Karpas-422 (cell line): ENCODE results near the gene TNKS2. TPM values are rescaled to one million over a fixed set of nuclear protein-coding genes. Genes with fewer than 3 reads are reported as not detected.

Source experiments
- DNase-seq: peaks from one replicate; pipeline ENCODE4 v3.0.0-alpha.2; 2015
- H2AFZ ChIP-seq: fragments of 200-600 bp; sonication (generic); 2 replicates; pipeline ENCODE4 v1.6.1; 2014; ENCODE audit warnings: antibody characterized with exemption, low read length, mixed read lengths
- H3K27ac ChIP-seq: fragments of 200-600 bp; sonication (generic); 2 replicates; pipeline ENCODE4 v1.5.1; 2014; ENCODE audit warnings: mild to moderate bottlenecking, low read length, moderate library complexity
- H3K27me3 ChIP-seq: fragments of 200-600 bp; sonication (generic); 2 replicates; pipeline ENCODE4 v1.6.1; 2014; ENCODE audit warnings: low read length, mixed read lengths
- H3K36me3 ChIP-seq: fragments of 200-600 bp; sonication (generic); 2 replicates; pipeline ENCODE4 v1.6.1; 2014; ENCODE audit warnings: low read length, mixed read lengths; ENCODE audit not compliant: insufficient read depth
- H3K4me1 ChIP-seq: fragments of 200-600 bp; sonication (generic); 2 replicates; pipeline ENCODE4 v1.6.1; 2014; ENCODE audit warnings: mild to moderate bottlenecking, low read length, mixed read lengths
- H3K4me2 ChIP-seq: fragments of 200-600 bp; sonication (generic); 2 replicates; pipeline ENCODE4 v1.6.1; 2014; ENCODE audit warnings: low read length, low read depth, mild to moderate bottlenecking; ENCODE audit not compliant: poor library complexity, severe bottlenecking
- H3K4me3 ChIP-seq: fragments of 200-600 bp; sonication (generic); 2 replicates; pipeline ENCODE4 v1.5.1; 2014; ENCODE audit warnings: mild to moderate bottlenecking, antibody characterized with exemption, low read length, mixed read lengths
- H3K79me2 ChIP-seq: fragments of 200-600 bp; sonication (generic); 2 replicates; pipeline ENCODE4 v1.6.1; 2014; ENCODE audit warnings: mild to moderate bottlenecking, low read length, mixed read lengths
- H3K9ac ChIP-seq: fragments of 200-600 bp; sonication (generic); 2 replicates; pipeline ENCODE4 v1.6.0; 2014; ENCODE audit warnings: low read length
- H3K9me2 ChIP-seq: fragments of 200-600 bp; sonication (generic), shearing (Covaris generic); replicated peaks from 2 replicates; pipeline ENCODE4 v1.6.0; 2014; ENCODE audit warnings: mild to moderate bottlenecking, low read length, moderate library complexity; ENCODE audit not compliant: insufficient read depth
- H3K9me3 ChIP-seq: fragments of 300-700, 200-600 bp; sonication (generic); 2 replicates; pipeline ENCODE4 v1.6.1; 2014; ENCODE audit warnings: low read length, mixed read lengths
- H4K20me1 ChIP-seq: fragments of 200-600 bp; sonication (generic); 2 replicates; pipeline ENCODE4 v1.6.1; 2014; ENCODE audit warnings: mild to moderate bottlenecking, antibody characterized with exemption, low read length, low read depth; ENCODE audit not compliant: insufficient read depth
- total RNA-seq: library from RNA; depleted of rRNA; stranded (reverse); fragments of >200 nt; shearing (Covaris generic); gene quantifications from 2 replicates; pipeline ENCODE4 v1.2.3, GENCODE V29; 2014; ENCODE audit warnings: low replicate concordance

The TNKS2 gene
- total RNA-seq, 1 experiment from 2014 or later = 23.6 TPM

DNA sequence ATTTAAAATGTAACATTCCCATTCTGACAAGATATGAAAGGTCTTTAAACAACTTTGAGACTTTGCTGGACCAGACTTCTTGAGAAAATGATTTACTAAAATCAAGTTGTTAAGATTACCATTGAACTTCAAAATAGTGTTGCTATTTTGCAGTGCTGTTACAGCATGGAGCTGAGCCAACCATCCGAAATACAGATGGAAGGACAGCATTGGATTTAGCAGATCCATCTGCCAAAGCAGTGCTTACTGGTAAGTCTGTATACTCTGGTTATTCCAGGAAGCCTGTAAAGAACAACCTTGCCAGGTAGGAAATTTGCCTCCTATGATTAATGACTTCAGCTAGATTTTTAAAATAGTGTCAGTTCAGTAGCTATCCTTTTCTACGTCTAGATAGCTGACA lies 18.8 kb downstream of the TNKS2 start:
- H3K9me3 ChIP-seq = no peaks in the 10 kb centered on the region
- no peaks in the 10 kb centered on the region for H3K4me1 ChIP-seq
- H4K20me1 ChIP-seq = no peaks in the 10 kb centered on the region
- no peak for DNase-seq
- H3K27ac ChIP-seq = no peak overlapping the region
- H3K9ac ChIP-seq = no peak overlapping the region
- peaks cover 29% of the 10 kb centered on the region for H3K79me2 ChIP-seq
- H2AFZ ChIP-seq = no peak overlapping the region
- no peak overlapping the region for H3K4me2 ChIP-seq
- no peaks in the 10 kb centered on the region for H3K27me3 ChIP-seq
- peaks cover 13% of the 10 kb centered on the region; the same call in 1 of the 2 replicates for H3K36me3 ChIP-seq
- no peak overlapping the region for H3K4me3 ChIP-seq
- H3K9me2 ChIP-seq = no peaks in the 10 kb centered on the region

DNA sequence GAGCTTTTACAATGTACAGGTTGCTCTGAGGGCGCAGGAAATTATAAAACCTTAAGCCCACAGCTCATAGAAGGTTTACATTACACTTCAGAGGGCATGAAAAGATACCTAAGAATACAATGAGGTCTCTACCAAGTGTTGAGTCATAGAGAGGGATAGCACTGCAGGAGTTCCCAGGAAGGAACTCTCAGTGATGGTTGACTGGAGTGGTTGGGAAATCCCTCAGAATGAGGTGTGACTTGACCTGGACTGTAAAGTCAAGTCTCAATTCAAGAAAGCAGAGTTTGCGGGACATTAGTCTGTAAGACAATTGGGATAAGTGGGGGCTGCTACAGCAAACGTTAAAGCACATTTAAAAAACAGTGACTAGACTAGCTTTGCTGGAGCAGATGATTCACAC lies 21.9 kb downstream of the TNKS2 start:
- H4K20me1 ChIP-seq = no peaks in the 10 kb centered on the region
- H3K9me2 ChIP-seq = no peaks in the 10 kb centered on the region
- H3K4me2 ChIP-seq = no peak overlapping the region

DNA sequence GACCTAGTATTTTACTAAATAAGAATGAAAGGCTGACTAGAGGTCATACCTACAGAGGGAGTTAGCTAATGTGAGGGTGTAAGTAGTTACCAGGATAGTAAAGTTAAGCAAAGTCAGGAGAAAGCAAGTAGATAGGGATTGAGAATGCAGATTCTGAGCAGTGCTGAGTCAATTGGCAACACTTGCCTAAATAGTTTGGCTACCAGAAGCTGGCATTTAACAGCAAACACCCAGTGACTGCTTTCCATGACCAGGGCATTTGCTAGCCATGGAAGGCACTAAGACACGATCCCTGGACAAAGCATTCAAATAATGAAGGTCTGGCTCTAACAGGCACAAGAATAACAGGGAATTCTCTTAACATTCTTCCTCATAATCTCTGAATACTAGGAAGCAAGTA lies 25.9 kb downstream of the TNKS2 start:
- Histone ChIP-seq H3K36me3 (peaks cover 2% of the 10 kb centered on the region; the same call in 1 of the 2 replicates), H3K27ac (no peak overlapping the region), H3K9ac (no peak overlapping the region), H3K4me1 (no peaks in the 10 kb centered on the region), H2AFZ (no peak overlapping the region), H3K9me3 (no peaks in the 10 kb centered on the region), H3K4me2 (no peak overlapping the region), H3K9me2 (no peaks in the 10 kb centered on the region), H4K20me1 (no peaks in the 10 kb centered on the region), H3K79me2 (no peaks in the 10 kb centered on the region), H3K4me3 (no peak overlapping the region), H3K27me3 (no peaks in the 10 kb centered on the region)
- no peak for DNase-seq

More for the DNA sequence above, 21.9 kb downstream of the TNKS2 start:
- Histone ChIP-seq H3K4me1 (no peaks in the 10 kb centered on the region), H3K36me3 (peaks cover 5% of the 10 kb centered on the region; the same call in 1 of the 2 replicates), H3K9ac (no peak overlapping the region), H3K79me2 (peaks cover 5% of the 10 kb centered on the region), H2AFZ (no peak overlapping the region), H3K9me3 (no peaks in the 10 kb centered on the region), H3K4me3 (no peak overlapping the region), H3K27ac (no peak overlapping the region), H3K27me3 (no peaks in the 10 kb centered on the region)
- no peak for DNase-seq

DNA sequence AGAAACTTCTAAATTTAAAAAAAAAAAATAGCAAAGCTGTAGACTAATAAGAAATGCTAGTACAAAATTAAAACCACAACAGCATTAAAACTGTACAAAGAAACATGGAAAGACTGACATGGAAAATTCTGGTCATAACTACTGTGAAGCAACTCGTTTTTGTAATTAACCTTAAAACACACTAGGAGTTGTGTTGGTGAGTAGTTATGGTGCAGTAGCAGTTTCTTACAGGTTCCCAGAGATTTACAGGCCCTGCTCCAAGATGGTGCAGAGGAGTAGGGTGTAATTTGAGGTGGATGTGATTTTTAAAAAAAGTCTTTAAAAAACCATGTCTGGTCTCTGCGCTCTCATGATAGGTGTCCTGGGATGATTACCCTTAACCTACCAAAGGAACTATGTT lies 31.0 kb downstream of the TNKS2 start:
- peaks cover 11% of the 10 kb centered on the region; the same call in 1 of the 2 replicates for H3K36me3 ChIP-seq

DNA sequence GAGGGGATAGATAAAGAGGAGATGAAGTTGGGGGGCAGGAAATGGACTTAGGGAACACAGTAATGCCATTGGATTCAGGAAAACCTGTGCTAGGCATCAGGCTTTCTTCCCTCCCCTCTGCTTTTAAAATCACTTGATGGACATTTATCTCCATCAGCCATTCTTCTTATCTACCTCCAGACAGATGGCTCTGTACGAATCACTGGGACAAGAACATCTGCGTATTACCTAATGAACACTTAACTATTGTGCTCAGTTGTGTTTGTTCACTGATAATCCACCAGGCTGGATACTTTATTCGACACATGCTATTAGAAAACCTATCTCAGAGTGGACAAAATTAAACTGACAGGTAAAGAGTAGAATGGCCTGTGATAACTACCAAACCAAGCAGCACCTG lies 40.0 kb downstream of the TNKS2 start:
- no peaks in the 10 kb centered on the region for H3K9me2 ChIP-seq
- no peaks in the 10 kb centered on the region for H3K79me2 ChIP-seq
- H3K27ac ChIP-seq = no peak overlapping the region
- no peaks in the 10 kb centered on the region for H3K4me1 ChIP-seq
- no peak overlapping the region for H2AFZ ChIP-seq
- H3K4me2 ChIP-seq = no peak overlapping the region
- no peaks in the 10 kb centered on the region for H3K27me3 ChIP-seq
- no peak overlapping the region for H3K4me3 ChIP-seq
- H4K20me1 ChIP-seq = no peaks in the 10 kb centered on the region
- H3K9me3 ChIP-seq = no peaks in the 10 kb centered on the region
- H3K9ac ChIP-seq = no peak overlapping the region
- H3K36me3 ChIP-seq = peaks cover 19% of the 10 kb centered on the region; the same call in 1 of the 2 replicates
- DNase-seq = no peak

More for the DNA sequence above, 31.0 kb downstream of the TNKS2 start:
- no peaks in the 10 kb centered on the region for H3K79me2 ChIP-seq
- H3K4me3 ChIP-seq = no peak overlapping the region
- no peaks in the 10 kb centered on the region for H3K9me3 ChIP-seq
- no peaks in the 10 kb centered on the region for H3K27me3 ChIP-seq
- no peak for DNase-seq
- H3K4me2 ChIP-seq = no peak overlapping the region
- no peaks in the 10 kb centered on the region for H4K20me1 ChIP-seq
- no peaks in the 10 kb centered on the region for H3K4me1 ChIP-seq
- H2AFZ ChIP-seq = no peak overlapping the region
- H3K9me2 ChIP-seq = no peaks in the 10 kb centered on the region
- H3K27ac ChIP-seq = no peak overlapping the region
- H3K9ac ChIP-seq = no peak overlapping the region

DNA sequence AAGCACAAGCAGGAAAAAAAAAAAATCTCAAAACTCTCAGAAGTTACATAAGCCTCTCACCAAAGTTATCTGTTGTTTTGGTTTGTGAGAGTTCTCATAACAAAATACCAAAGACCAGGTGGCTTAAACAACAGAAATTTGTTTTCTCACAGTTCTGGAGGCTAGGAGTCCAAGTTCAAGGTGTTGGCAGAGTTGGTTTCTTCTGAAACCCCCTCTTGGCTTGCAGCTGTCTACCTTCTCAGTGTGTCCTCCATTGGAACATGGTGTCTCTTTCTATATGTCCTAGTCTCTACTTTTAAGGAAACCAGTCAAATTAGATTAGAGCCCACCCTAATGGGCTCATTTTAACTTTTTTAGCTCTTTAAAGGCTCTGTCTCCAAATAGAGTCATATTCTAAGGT lies 44.9 kb downstream of the TNKS2 start:
- Histone ChIP-seq H3K9me3 (no peaks in the 10 kb centered on the region), H4K20me1 (no peaks in the 10 kb centered on the region), H3K9ac (no peak overlapping the region), H3K9me2 (no peaks in the 10 kb centered on the region), H3K79me2 (no peaks in the 10 kb centered on the region), H3K36me3 (peaks cover 8% of the 10 kb centered on the region; the same call in 1 of the 2 replicates), H3K4me1 (no peaks in the 10 kb centered on the region), H3K4me3 (no peak overlapping the region), H3K27me3 (no peaks in the 10 kb centered on the region), H2AFZ (no peak overlapping the region), H3K4me2 (no peak overlapping the region), H3K27ac (no peak overlapping the region)
- no peak for DNase-seq

DNA sequence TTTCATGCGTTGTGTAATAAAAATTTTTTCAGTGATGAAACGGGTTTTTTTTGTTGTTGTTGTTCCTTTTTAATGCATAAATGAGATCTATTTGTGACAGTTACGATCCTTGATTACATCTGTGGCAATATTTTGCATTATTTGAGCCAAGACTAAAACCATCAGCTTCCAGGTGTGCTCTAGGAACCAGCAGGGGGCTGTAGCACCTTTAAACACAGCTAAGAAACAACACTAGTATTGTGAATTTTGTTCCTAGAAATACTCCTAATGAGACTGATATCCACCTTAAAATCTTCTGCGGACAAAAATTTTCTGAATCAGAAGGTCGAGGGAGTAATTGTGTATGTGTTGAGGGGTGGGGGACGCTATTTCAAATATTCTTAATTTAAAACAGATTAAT lies 58.4 kb downstream of the TNKS2 start:
- H3K36me3 ChIP-seq = no peaks in the 10 kb centered on the region; the same call in 1 of the 2 replicates
- no peak overlapping the region for H3K27ac ChIP-seq
- H3K4me3 ChIP-seq = no peak overlapping the region

DNA sequence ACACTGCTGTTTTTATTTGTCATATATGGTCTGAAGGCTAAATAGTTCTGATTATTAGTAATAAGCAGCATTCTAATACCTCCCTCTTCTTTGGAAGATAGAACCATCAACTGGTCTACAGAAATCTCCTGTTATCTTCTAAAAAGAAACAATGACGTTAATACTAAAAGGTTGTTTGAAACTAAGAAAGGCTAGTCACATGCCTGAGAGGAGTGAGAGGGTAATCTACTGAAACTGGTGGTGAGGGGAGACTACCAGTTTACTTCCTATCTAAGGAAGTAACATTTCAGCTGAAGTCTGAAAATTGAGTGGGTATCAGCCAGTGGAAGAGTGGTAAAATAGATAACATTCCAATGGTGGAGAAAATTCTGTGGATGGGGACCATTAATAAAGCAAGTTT lies 62.7 kb downstream of the TNKS2 start:
- no peak overlapping the region for H3K4me3 ChIP-seq
- no peaks in the 10 kb centered on the region for H3K27me3 ChIP-seq
- H2AFZ ChIP-seq = no peak overlapping the region
- H3K27ac ChIP-seq = no peak overlapping the region
- no peaks in the 10 kb centered on the region; the same call in 1 of the 2 replicates for H3K36me3 ChIP-seq
- H3K79me2 ChIP-seq = no peaks in the 10 kb centered on the region
- DNase-seq = no peak
- no peaks in the 10 kb centered on the region for H3K4me1 ChIP-seq
- no peak overlapping the region for H3K4me2 ChIP-seq
- H4K20me1 ChIP-seq = no peaks in the 10 kb centered on the region
- H3K9me3 ChIP-seq = no peaks in the 10 kb centered on the region
- H3K9me2 ChIP-seq = no peaks in the 10 kb centered on the region
- no peak overlapping the region for H3K9ac ChIP-seq

More for the DNA sequence above, 58.4 kb downstream of the TNKS2 start:
- Histone ChIP-seq H3K27me3 (no peaks in the 10 kb centered on the region), H3K9me2 (no peaks in the 10 kb centered on the region), H3K9me3 (no peaks in the 10 kb centered on the region), H4K20me1 (no peaks in the 10 kb centered on the region), H3K4me1 (no peaks in the 10 kb centered on the region), H3K79me2 (no peaks in the 10 kb centered on the region), H2AFZ (no peak overlapping the region), H3K9ac (no peak overlapping the region), H3K4me2 (no peak overlapping the region)
- DNase-seq = no peak

DNA sequence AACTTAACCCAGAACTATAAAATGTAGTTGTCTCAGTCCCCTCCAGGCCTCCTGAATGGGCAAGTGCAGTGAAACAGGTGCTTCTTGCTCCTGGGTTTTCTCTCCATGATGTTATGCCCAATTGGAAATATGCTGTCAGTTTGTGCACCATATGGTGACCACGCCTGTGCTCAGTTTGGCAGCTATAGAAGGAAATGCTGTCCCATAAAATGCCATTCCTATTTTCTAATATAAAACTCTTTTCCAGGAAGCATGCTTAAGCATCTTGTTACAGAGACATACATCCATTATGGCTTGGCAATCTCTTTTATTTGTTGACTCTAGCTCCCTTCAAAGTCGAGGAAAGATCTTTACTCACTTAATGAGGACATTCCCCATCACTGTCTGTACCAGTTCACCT lies 65.9 kb downstream of the TNKS2 start:
- Histone ChIP-seq H3K9ac (no peak overlapping the region), H4K20me1 (no peaks in the 10 kb centered on the region), H3K27ac (no peak overlapping the region), H2AFZ (no peak overlapping the region), H3K9me2 (no peaks in the 10 kb centered on the region), H3K79me2 (no peaks in the 10 kb centered on the region), H3K27me3 (no peaks in the 10 kb centered on the region), H3K4me3 (no peak overlapping the region), H3K36me3 (no peaks in the 10 kb centered on the region; the same call in 1 of the 2 replicates), H3K4me1 (no peaks in the 10 kb centered on the region), H3K4me2 (no peak overlapping the region), H3K9me3 (no peaks in the 10 kb centered on the region)
- no peak for DNase-seq
